Kidney epithelial cell (primary cell): ENCODE measurements around the gene RPP25L. TPM values are rescaled to one million over a fixed set of nuclear protein-coding genes. Genes with fewer than 3 reads are reported as not detected.

ENCODE experiments used
- DNase-seq: peaks from one replicate; pipeline ENCODE4 v3.0.0-alpha.2; 2010; ENCODE audit warnings: low read depth
- H3K27me3 ChIP-seq: 2 replicates; pipeline ENCODE4 v1.6.0; 2011; ENCODE audit warnings: low read length; ENCODE audit not compliant: control insufficient read depth, insufficient read depth
- H3K36me3 ChIP-seq: 2 replicates; pipeline ENCODE4 v1.5.1; 2011; ENCODE audit warnings: low read length; ENCODE audit not compliant: control insufficient read depth, insufficient read depth
- H3K4me3 ChIP-seq: 2 replicates; pipeline ENCODE4 v1.5.1; 2011; ENCODE audit warnings: low read depth, mild to moderate bottlenecking, control low read depth, low read length
- total RNA-seq: library from RNA; depleted of rRNA; stranded (reverse); fragments of >200 nt; gene quantifications from 2 replicates; pipeline ENCODE4 v1.2.3, GENCODE V29; 2015
- TF ChIP-seq, protein P1 (sequence below): IDR thresholded peaks from 2 replicates; pipeline ENCODE4 v1.5.1; 2011; ENCODE audit warnings: mild to moderate bottlenecking, moderate library complexity, low read length, control low read depth, inconsistent platforms; ENCODE audit not compliant: insufficient read depth, poor library complexity, severe bottlenecking

Gene RPP25L
- total RNA-seq, 1 donor from 2014 or later = 31.5 TPM

DNA sequence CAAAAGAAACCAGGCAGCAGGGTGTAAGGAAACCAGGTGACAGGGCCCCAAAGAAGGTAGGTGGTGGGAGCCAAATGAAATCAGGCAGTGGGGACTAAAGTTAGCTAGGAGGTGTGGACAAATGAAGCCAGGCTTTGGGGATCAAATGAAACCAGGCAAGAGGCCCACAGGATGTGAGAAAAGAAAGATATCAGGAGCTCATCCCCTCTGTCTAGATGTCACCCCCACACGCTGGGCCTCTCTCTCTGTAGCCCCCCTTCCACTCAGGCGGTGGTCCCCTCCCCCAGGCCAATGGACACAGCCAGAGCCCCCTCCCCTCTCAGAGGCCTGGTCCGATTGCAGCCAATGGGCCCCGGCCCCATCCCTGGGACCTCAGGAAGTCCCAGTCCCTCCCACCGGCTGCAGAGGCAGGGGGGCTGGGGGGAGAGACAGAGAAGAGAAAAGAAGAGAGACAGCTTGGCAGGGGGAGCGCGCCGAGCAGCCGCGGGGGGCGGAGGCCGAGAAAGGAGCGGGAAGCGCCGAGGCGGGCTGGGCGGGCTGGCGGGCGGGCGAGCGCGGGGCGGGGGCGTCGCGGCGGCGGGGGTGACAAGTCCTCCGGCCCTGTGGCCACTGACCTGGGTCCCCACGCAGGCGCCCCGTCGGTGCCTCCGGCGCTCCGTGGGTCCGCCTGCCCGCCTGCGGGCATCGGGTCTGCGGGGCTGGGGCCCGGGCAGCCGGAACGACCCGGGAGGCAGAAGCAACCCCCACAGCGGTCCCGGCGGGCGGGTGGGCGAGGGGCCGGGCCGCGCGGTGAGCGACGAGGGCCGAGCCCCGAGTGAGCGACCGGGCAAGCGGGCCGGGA lies 34.3 kb downstream of the RPP25L start:
- H3K27me3 ChIP-seq = peaks cover 82% of the 10 kb centered on the region
- TF ChIP-seq, protein P1, sequence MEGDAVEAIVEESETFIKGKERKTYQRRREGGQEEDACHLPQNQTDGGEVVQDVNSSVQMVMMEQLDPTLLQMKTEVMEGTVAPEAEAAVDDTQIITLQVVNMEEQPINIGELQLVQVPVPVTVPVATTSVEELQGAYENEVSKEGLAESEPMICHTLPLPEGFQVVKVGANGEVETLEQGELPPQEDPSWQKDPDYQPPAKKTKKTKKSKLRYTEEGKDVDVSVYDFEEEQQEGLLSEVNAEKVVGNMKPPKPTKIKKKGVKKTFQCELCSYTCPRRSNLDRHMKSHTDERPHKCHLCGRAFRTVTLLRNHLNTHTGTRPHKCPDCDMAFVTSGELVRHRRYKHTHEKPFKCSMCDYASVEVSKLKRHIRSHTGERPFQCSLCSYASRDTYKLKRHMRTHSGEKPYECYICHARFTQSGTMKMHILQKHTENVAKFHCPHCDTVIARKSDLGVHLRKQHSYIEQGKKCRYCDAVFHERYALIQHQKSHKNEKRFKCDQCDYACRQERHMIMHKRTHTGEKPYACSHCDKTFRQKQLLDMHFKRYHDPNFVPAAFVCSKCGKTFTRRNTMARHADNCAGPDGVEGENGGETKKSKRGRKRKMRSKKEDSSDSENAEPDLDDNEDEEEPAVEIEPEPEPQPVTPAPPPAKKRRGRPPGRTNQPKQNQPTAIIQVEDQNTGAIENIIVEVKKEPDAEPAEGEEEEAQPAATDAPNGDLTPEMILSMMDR = no peak
- H3K4me3 ChIP-seq = no peak overlapping the region
- DNase-seq = no peak
- no peaks in the 10 kb centered on the region for H3K36me3 ChIP-seq

DNA sequence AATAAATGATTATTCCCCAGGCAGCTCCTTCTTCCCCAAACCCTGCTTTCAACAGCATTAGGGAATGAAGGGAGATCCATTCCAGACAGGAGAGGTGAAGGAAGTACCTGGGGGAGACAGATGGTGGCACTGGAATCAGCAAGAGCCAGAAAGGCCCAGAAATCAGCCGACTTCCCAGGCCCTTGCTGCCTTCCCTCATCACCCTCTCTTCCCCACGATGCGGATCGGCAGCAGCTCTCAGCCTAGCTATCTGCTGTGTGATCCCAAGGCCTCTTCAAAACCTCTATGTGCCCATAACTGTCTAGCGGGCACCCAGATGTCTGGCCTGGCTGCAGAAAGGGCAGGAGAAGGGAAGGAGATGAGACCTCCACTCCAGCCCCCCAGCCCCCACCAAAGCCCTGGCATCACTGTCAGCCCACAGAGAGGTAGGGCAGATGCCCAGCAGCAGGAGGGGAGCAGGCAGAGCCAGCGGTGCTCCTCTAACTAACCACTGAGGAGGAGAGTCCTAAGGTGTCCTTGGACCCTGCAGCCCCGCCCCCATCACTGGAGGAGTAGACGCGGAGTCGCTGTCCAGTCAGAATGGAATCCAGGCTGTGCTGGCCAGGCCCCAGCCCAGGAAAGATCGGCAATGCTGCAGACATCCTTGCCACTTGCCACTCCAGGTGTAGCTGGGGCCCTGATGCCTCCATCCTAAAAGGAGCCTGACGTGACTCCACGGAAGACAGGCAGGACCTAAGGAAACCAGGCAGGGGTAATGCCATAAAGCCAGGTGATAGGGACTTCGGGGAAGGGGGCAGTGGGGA lies 35.1 kb downstream of the RPP25L start:
- Histone ChIP-seq H3K27me3 (peaks cover 78% of the 10 kb centered on the region), H3K36me3 (no peaks in the 10 kb centered on the region), H3K4me3 (no peak overlapping the region)
- TF ChIP-seq, protein P1 = no peak
- DNase-seq = no peak

DNA sequence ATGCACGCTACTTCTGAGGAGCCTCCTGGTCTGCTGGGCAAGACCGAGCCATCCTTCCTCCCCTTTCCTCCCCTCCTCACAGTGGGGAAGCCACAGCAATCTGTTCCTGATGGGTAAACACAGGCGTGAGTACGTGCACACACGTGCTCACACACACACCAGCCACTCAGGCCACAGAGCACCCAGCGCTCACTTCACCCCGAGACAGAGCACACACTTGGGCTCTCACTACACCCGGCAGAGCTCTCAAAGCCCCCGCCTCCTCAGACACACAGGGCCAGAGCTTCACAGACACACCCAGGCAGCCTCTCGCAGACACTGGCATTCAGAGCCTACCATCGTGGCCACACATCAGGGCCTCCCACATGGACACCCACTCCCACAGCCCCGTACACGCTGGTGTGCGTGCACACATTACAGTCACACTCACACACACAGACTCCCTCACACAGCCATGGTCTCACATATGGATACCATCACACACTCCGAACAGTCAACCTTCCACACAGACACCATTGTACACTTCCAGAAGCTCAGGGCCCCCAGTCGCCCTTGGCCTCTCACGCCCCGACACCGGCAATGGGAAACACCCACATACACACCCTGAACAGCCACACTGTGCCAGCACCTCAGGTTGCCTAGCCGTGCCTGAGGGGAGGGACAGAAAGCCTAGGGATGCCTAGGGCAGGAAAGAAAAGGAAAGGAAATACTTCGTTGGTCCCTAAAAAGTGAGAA lies 35.9 kb downstream of the RPP25L start:
- no peaks in the 10 kb centered on the region for H3K36me3 ChIP-seq
- no peak for DNase-seq
- peaks cover 80% of the 10 kb centered on the region for H3K27me3 ChIP-seq
- TF ChIP-seq, protein P1 = no peak
- no peak overlapping the region for H3K4me3 ChIP-seq

DNA sequence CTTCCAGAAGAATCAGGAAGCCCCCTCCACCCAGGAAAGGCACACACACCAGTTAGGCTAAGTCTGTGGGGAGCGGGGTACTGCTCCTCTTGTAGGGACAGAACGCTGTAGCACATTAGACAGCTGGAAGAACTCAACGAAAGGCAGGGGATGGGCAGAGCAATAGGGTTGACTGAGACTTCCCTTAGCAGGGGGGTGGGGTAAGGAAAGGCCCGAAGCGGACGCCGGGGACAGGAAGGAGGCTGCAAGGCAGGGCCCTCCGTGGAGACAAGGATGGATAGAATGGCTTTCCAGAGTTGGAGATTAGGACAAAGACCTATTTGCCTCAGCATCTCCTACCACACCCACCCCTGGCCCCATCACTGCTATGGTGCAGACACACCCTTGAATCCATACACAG lies 36.7 kb downstream of the RPP25L start:
- TF ChIP-seq, protein P1 = no peak
- Histone ChIP-seq H3K36me3 (no peaks in the 10 kb centered on the region), H3K27me3 (peaks cover 80% of the 10 kb centered on the region), H3K4me3 (no peak overlapping the region)
- DNase-seq = no peak

DNA sequence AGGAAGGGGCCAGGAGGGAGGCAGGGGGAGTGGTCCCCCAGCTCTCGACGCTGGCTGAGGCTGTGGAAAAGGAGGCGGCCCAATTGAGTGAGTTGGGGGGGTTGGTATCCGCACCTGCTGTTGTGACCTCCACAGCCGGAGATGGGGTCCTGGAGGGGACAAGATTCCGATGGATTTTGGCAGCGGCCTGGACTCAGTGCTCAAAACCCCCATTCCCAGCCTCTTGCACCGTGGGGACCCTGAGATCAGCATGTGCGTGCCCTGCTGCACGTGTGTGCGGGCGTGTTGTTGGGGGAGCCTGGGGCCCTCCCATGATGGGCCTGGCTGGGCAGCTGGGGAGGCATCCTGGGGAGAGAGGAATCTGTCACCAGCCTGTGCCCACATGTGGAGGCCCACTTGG lies 37.3 kb downstream of the RPP25L start:
- Histone ChIP-seq H3K27me3 (peaks cover 79% of the 10 kb centered on the region), H3K36me3 (no peaks in the 10 kb centered on the region), H3K4me3 (no peak overlapping the region)
- TF ChIP-seq, protein P1 = no peak
- DNase-seq = no peak
